Ishikawa (cell line): ENCODE data around the gene NDUFB8.
A peak's percentile ranks its signal among the peaks of the same experiment; 100 is the strongest.

ENCODE experiments used
- CEBPB ChIP-seq: IDR thresholded peaks from 2 replicates; pipeline ENCODE4 v1.6.1; 2012
- CREB1 ChIP-seq: IDR thresholded peaks from 2 replicates; pipeline ENCODE4 v1.6.1; 2012; ENCODE audit warnings: low read depth
- EGR1 ChIP-seq: IDR thresholded peaks from 2 replicates; pipeline ENCODE4 v1.6.1; 2012
- EP300 ChIP-seq: IDR thresholded peaks from 2 replicates; pipeline ENCODE4 v1.6.1; 2012; ENCODE audit warnings: borderline replicate concordance
- FOXM1 ChIP-seq: IDR thresholded peaks from 2 replicates; pipeline ENCODE4 v1.6.1; 2012; ENCODE audit warnings: low read depth, borderline replicate concordance
- NFIC ChIP-seq: IDR thresholded peaks from 2 replicates; pipeline ENCODE4 v1.6.1; 2012
- RAD21 ChIP-seq: IDR thresholded peaks from 2 replicates; pipeline ENCODE4 v1.6.1; 2012; ENCODE audit warnings: low read depth
- TAF1 ChIP-seq: IDR thresholded peaks from 2 replicates; pipeline ENCODE4 v1.6.1; 2012; ENCODE audit warnings: low read depth, mild to moderate bottlenecking
- TCF12 ChIP-seq: IDR thresholded peaks from 2 replicates; pipeline ENCODE4 v1.6.1; 2012; ENCODE audit warnings: low read depth
- TEAD4 ChIP-seq: IDR thresholded peaks from 2 replicates; pipeline ENCODE4 v1.6.1; 2012
- YY1 ChIP-seq: IDR thresholded peaks from 2 replicates; pipeline ENCODE4 v1.6.1; 2012; ENCODE audit warnings: low read depth
- ZBTB7A ChIP-seq: IDR thresholded peaks from 2 replicates; pipeline ENCODE4 v1.6.1; 2012; ENCODE audit warnings: low read depth
- TF ChIP-seq, protein P1 (sequence below): IDR thresholded peaks from 2 replicates; pipeline ENCODE4 v1.6.1; 2012; ENCODE audit warnings: low read depth, mild to moderate bottlenecking
- TF ChIP-seq, protein P2 (sequence below): IDR thresholded peaks from 2 replicates; pipeline ENCODE4 v1.6.1; 2012
- TF ChIP-seq, protein P3 (sequence below): IDR thresholded peaks from 2 replicates; pipeline ENCODE4 v1.6.1; 2012

The NDUFB8 gene

DNA sequence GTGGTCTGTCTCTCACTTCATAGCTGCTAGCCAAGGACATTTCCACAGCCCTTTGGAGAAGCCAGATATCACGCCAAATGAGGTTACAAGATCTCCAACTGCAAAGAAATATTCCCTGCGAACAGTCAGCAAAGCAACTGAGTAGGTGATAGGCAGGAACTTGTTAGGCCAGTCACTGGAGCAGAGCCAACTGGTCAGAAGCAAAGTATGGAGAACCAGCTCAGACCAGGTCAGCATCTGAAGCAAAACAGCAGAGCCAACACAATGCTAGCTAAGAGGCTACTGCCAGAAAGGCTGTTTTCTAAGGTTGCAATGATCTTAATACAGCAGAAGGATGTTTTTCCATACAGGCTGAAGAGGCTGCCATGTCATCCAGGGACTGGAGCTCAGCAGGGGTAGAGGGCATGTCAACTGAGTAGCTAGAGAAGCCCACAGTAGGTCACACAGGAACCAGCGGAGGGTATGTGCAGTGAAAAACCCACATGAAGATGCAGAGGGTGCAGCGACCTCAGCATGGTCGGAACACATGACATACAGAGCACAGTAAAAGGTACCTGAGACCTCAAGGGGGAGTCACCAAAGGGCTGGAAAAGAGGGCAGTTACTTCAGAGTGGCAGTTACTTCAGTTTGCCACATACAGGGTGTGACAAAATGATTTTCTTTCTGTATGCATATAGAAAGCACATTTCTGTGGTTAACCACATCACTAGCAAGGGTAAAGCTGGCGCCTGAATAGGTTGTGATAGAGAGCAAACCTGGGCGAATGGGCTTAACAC is 18.9 kb downstream of the NDUFB8 start:
- TF ChIP-seq, protein P1, sequence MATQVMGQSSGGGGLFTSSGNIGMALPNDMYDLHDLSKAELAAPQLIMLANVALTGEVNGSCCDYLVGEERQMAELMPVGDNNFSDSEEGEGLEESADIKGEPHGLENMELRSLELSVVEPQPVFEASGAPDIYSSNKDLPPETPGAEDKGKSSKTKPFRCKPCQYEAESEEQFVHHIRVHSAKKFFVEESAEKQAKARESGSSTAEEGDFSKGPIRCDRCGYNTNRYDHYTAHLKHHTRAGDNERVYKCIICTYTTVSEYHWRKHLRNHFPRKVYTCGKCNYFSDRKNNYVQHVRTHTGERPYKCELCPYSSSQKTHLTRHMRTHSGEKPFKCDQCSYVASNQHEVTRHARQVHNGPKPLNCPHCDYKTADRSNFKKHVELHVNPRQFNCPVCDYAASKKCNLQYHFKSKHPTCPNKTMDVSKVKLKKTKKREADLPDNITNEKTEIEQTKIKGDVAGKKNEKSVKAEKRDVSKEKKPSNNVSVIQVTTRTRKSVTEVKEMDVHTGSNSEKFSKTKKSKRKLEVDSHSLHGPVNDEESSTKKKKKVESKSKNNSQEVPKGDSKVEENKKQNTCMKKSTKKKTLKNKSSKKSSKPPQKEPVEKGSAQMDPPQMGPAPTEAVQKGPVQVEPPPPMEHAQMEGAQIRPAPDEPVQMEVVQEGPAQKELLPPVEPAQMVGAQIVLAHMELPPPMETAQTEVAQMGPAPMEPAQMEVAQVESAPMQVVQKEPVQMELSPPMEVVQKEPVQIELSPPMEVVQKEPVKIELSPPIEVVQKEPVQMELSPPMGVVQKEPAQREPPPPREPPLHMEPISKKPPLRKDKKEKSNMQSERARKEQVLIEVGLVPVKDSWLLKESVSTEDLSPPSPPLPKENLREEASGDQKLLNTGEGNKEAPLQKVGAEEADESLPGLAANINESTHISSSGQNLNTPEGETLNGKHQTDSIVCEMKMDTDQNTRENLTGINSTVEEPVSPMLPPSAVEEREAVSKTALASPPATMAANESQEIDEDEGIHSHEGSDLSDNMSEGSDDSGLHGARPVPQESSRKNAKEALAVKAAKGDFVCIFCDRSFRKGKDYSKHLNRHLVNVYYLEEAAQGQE = no peak
- TF ChIP-seq NFIC = peak; percentile 56

DNA sequence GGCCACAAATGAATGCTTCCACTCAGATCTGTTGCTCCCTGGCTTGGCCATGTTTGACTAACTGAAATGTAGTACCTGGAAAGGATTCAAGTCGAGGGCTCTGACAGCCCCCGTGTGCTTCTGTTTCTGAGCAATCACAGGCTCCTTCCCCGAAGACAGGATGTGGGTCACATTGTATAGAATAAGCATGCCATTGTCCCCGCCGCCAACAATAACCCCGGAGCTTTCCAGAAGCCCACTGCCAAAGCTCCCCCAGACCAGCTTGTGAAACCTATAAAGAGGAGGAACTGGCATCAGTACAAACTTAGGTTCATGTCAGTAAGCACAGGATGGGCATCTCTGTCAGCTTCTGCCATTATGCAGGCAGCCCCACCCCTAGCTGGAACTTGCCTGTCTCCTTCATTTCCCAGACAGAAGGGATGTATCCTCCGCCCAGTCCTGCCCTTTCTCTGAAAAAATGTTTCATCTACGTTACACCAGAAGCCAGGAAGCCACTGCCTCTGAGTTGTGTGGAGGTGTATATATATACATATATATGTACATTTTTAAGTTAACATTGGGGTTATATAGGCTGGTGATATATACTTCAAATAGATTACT is 20.3 kb downstream of the NDUFB8 start:
- TF ChIP-seq YY1 = no peak
- no peak for TF ChIP-seq TEAD4
- TF ChIP-seq EGR1 = no peak
- TF ChIP-seq, protein P1 = no peak
- TF ChIP-seq CEBPB = no peak
- TF ChIP-seq RAD21 = no peak
- no peak for TF ChIP-seq CREB1
- TF ChIP-seq ZBTB7A = no peak
- TF ChIP-seq EP300 = no peak
- TF ChIP-seq FOXM1 = no peak
- TF ChIP-seq NFIC = no peak
- TF ChIP-seq, protein P2, sequence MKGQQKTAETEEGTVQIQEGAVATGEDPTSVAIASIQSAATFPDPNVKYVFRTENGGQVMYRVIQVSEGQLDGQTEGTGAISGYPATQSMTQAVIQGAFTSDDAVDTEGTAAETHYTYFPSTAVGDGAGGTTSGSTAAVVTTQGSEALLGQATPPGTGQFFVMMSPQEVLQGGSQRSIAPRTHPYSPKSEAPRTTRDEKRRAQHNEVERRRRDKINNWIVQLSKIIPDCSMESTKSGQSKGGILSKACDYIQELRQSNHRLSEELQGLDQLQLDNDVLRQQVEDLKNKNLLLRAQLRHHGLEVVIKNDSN = no peak
- TF ChIP-seq TCF12 = no peak
- TF ChIP-seq, protein P3, sequence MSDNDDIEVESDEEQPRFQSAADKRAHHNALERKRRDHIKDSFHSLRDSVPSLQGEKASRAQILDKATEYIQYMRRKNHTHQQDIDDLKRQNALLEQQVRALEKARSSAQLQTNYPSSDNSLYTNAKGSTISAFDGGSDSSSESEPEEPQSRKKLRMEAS = no peak

DNA sequence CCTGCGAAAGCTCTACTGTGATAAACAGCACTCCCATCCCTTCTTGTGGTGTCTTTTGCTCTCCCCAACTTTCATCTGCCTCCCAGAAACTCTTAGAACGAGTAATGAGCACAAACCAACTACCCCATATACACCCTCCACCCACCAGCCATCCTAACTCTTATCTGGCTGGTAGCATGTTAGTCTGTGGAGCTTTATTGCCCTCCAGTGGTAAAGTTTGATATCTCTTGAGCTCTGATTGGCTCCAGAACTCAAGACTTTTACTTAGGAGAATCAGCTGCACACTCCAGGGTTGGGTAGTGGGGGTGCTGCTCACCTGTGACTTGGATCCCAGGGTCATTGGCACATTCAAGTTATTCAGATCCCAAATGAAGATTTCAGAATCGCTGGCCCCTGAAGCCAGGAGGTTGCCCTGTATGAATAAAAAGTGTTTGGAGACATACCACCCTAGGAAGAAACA is 20.9 kb downstream of the NDUFB8 start:
- TF ChIP-seq RAD21 (peak; percentile 66), CREB1 (no peak)

DNA sequence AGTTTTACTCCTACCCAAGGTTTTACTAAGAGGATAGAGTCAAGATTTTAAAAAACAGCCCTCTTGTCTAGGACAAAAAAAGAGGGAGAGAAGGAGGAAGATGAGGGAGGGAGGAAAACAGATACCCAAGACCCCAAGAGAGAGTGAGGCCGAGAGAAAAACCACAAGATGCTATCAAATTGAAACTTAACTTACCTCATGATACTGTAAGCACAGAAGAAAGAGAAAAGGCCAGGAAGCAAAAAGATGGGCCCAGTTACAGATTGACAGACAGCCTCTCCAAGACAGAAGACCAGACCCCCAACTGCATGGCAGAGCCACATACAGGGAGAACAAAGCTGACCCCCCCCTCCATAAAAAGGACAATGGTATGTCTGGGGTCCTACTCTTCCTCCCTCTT is 21.4 kb downstream of the NDUFB8 start:
- TF ChIP-seq, protein P2 = no peak
- TF ChIP-seq YY1 (no peak), NFIC (no peak), FOXM1 (no peak), TAF1 (no peak), TCF12 (no peak), TEAD4 (no peak), EGR1 (no peak), RAD21 (no peak), ZBTB7A (no peak), EP300 (no peak), CREB1 (no peak), CEBPB (no peak)
- TF ChIP-seq, protein P3 = no peak
- TF ChIP-seq, protein P1 = no peak
